Measurements from ENCODE around the gene EMP2.

GRCh38 chr16:10561001-10561400 is 19.4 kb downstream of the EMP2 start:
- TF ChIP-seq POLR2A (IDR thresholded peaks at IDR 0.05) = no peak
- TF ChIP-seq, protein P1, sequence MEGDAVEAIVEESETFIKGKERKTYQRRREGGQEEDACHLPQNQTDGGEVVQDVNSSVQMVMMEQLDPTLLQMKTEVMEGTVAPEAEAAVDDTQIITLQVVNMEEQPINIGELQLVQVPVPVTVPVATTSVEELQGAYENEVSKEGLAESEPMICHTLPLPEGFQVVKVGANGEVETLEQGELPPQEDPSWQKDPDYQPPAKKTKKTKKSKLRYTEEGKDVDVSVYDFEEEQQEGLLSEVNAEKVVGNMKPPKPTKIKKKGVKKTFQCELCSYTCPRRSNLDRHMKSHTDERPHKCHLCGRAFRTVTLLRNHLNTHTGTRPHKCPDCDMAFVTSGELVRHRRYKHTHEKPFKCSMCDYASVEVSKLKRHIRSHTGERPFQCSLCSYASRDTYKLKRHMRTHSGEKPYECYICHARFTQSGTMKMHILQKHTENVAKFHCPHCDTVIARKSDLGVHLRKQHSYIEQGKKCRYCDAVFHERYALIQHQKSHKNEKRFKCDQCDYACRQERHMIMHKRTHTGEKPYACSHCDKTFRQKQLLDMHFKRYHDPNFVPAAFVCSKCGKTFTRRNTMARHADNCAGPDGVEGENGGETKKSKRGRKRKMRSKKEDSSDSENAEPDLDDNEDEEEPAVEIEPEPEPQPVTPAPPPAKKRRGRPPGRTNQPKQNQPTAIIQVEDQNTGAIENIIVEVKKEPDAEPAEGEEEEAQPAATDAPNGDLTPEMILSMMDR (IDR thresholded peaks at IDR 0.05 in 8 of 11, conservative IDR thresholded peaks at IDR 0.05 in 3 of 11) = no peak

Measured in spleen (tissue), 7 donors.